Measurements from ENCODE around the gene C3orf49. TPM values are rescaled to one million over a fixed set of nuclear protein-coding genes. Genes with fewer than 3 reads are reported as not detected.

The C3orf49 gene
- total and polyA plus RNA-seq, 2 of the 13 experiments (the other 11 are each of a cell fraction or from before 2014, with no cell fraction given): not detected

GRCh38 chr3:63863150-63864007 lies 44.3 kb downstream of the C3orf49 start, which contains the start of the genes ATXN7 and THOC7 (continued):
- TF ChIP-seq ATF4 (CRISPR knock-in tag; IDR thresholded peaks at IDR 0.05): no peak
- TF ChIP-seq PRDM15 (CRISPR knock-in tag; IDR thresholded peaks at IDR 0.05): peak; percentile 45; the same call in 1 of the 2 replicates
- TF ChIP-seq CC2D1A (CRISPR knock-in tag; IDR thresholded peaks at IDR 0.05): no peak
- peak; percentile 70; the same call in 1 of the 2 replicates for TF ChIP-seq NR2C2 (CRISPR knock-in tag; IDR thresholded peaks at IDR 0.05; ENCODE audit: borderline replicate concordance)
- TF ChIP-seq ZNF574 (CRISPR knock-in tag; IDR thresholded peaks at IDR 0.05): peak; percentile 38; the same call in 1 of the 2 replicates
- 0 out of 2 replicates have a peak, but pooled peaks have one; percentile 37 for TF ChIP-seq ZC3H13 (CRISPR knock-in tag; IDR thresholded peaks at IDR 0.05)
- 0 out of 2 replicates have a peak, but pooled peaks have one; percentile 25 for TF ChIP-seq ELF1 (CRISPR knock-in tag; IDR thresholded peaks at IDR 0.05)
- TF ChIP-seq NFIC (IDR thresholded peaks at IDR 0.05; ENCODE audit: low read length): no peak
- 0 out of 2 replicates have a peak, but pooled peaks have one; percentile 26 for TF ChIP-seq ZNF318 (CRISPR knock-in tag; IDR thresholded peaks at IDR 0.05)
- 0 out of 2 replicates have a peak, but pooled peaks have one; percentile 24 for TF ChIP-seq ZNF709 (CRISPR knock-in tag; IDR thresholded peaks at IDR 0.05)
- 0 out of 2 replicates have a peak, but pooled peaks have one; percentile 50 for TF ChIP-seq KLF12 (CRISPR knock-in tag; IDR thresholded peaks at IDR 0.05; ENCODE audit: borderline replicate concordance)

All from HepG2 (cell line).